Activated CD8-positive, alpha-beta T cell treated with anti-CD3 and anti-CD28 coated beads for 36 hours (primary cell): Measurements from ENCODE around the gene DNMT3A. TPM values are rescaled to one million over a fixed set of nuclear protein-coding genes. Genes with fewer than 3 reads are reported as not detected.

Source experiments
- ATAC-seq: fragments of 200-7000 bp; cut with Tn5 transposase; one replicate; pipeline ENCODE4 v1.10.0; 2021; ENCODE audit warnings: mild to moderate bottlenecking, moderate library complexity
- CTCF ChIA-PET: fragments of 350-600 bp; sonication (Branson Sonifier 250); formaldehyde crosslinking; loops from one replicate; lab custom pipeline; 2021; ENCODE audit warnings: antibody characterized with exemption; lab: Charles Lee
- POLR2A ChIA-PET: fragments of 350-600 bp; sonication (Branson Sonifier 250); formaldehyde crosslinking; loops from one replicate; lab custom pipeline; 2021; ENCODE audit warnings: antibody characterized with exemption; lab: Charles Lee
- DNase-seq: peaks from one replicate; pipeline ENCODE4 v3.0.0-alpha.2; 2020
- H3K27ac Mint-ChIP-seq: one replicate; pipeline ENCODE4 v1.8.0; 2021; ENCODE audit warnings: mild to moderate bottlenecking, mixed read lengths
- H3K27me3 Mint-ChIP-seq: one replicate; pipeline ENCODE4 v1.8.0; 2021; ENCODE audit warnings: mixed read lengths
- H3K36me3 Mint-ChIP-seq: one replicate; pipeline ENCODE4 v1.8.0; 2021; ENCODE audit warnings: low read depth, mixed read lengths
- H3K4me1 Mint-ChIP-seq: one replicate; pipeline ENCODE4 v1.8.0; 2021; ENCODE audit warnings: low read depth, mixed read lengths
- H3K4me3 Mint-ChIP-seq: one replicate; pipeline ENCODE4 v1.8.0; 2021; ENCODE audit warnings: mild to moderate bottlenecking, moderate library complexity, mixed read lengths
- H3K9me3 Mint-ChIP-seq: one replicate; pipeline ENCODE4 v1.8.0; 2021; ENCODE audit warnings: mixed read lengths
- CTCF ChIP-seq: fragments of 200-600 bp; IDR thresholded peaks from one replicate; pipeline ENCODE4 v1.8.0; 2022; ENCODE audit warnings: antibody characterized with exemption, mild to moderate bottlenecking
- intact Hi-C: fragments of 100-400 bp; cut with micrococcal nuclease; formaldehyde crosslinking; loops from one replicate; pipeline ENCODE4 v1.10.0; 2022
- total RNA-seq, 2 experiments: library from RNA; stranded (reverse); gene quantifications; one replicate each; pipeline ENCODE4 v1.2.3, GENCODE V29; 2021

DNMT3A gene
- total RNA-seq, 2 experiments from 2014 or later, result 84.8 to 97.8 TPM

DNA sequence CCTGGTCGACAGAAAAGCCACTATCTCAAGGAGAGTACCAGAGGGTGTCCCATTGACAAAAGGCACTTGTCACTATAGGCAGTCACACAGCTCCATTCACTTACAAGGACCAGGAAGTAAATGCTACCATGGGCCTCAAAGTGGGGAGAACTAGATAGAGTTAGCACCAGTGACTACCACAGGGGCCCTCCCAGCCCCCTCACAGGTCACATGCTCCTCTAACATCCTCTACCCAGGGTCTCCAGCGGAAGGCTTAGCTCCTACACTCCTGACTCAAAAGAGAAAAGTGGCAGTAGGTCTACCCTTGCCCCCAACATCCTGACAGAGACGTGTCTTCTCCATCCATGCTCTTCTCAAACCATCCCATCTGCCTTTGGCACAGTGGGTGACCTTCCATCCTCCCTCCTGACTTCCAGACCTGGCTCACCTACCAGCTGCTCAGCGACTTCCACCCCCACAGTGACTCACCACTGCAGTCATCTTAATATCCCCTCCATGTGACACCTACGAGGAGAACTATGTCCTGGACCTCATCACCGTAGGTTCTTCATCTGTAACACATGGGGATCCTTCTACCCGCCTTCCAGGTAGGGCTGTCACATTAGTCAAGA is 5.6 kb upstream of the DNMT3A start:
- H3K27me3 Mint-ChIP-seq, result peaks cover under 1% of the 10 kb centered on the region
- intact Hi-C loops, result no loop called here
- H3K4me3 Mint-ChIP-seq, result peak overlapping the region; percentile 39
- peak overlapping the region; percentile 89 for H3K27ac Mint-ChIP-seq
- peak; percentile 86 for ATAC-seq
- ChIA-PET CTCF (interaction anchor here (0.7 to 7.0 kb wide), 7 partner anchors 10 to 74 kb away, joined by 3 to 69 read pairs (median 5); no protein-coding TSS in a partner anchor), POLR2A (interaction anchor here (0.8 to 3.2 kb wide), 11 partner anchors 12 to 106 kb away, joined by 3 to 17 read pairs (median 5); no protein-coding TSS in a partner anchor)
- H3K36me3 Mint-ChIP-seq, result no peaks in the 10 kb centered on the region
- TF ChIP-seq CTCF, result no peak
- H3K4me1 Mint-ChIP-seq, result peaks cover 50% of the 10 kb centered on the region
- no peaks in the 10 kb centered on the region for H3K9me3 Mint-ChIP-seq
- DNase-seq, result peak; percentile 90

DNA sequence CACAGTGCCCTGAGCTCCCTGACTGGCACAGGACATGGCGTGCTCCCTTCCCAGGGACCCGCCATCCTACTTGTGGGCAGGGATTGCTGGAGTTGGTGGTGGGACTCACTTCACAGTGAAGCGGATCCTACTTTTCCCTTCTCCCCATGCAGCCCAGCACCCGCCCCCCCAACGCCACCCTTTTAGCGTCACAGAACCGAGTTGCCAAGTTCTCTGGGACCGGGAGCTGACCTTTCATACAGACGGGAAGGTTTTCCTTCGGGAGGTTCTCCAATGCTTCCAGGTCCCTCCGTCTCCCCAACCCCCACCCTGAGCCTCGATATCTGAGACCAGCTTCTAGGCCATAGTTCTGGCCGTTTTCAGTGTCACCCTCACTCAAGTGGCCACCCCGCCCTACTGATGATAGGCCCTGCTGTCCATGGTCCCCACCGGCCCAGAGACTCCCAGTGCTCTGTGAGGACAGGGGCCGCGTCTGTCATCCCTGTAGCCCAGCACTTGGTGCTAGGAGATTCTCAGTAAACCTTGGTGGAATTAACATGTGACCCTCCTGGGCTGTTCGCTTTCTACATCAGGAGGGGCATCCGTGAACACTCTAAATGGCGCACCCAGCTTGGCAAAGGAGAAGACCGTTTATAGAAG is 1.6 kb upstream of the DNMT3A start:
- DNase-seq (no peak), ATAC-seq (no peak)
- Mint-ChIP-seq H3K36me3 (peaks cover 7% of the 10 kb centered on the region), H3K4me1 (peaks cover 54% of the 10 kb centered on the region), H3K27me3 (no peaks in the 10 kb centered on the region), H3K27ac (no peak overlapping the region), H3K4me3 (peak overlapping the region; percentile 76), H3K9me3 (no peaks in the 10 kb centered on the region)
- ChIA-PET CTCF (interaction anchor here (1.3 to 3.3 kb wide), 9 partner anchors 12 to 67 kb away, joined by 3 to 14 read pairs (median 6); no protein-coding TSS in a partner anchor), POLR2A (interaction anchor here (0.9 to 2.1 kb wide), 9 partner anchors 10 to 67 kb away, joined by 3 to 12 read pairs (median 4); no protein-coding TSS in a partner anchor)
- TF ChIP-seq CTCF, result no peak
- intact Hi-C loops, result loop anchor here (5.0 kb wide), 1 partner anchor 34 kb away; no protein-coding TSS in a partner anchor

GRCh38 chr2:25342372-25343186 is 854 bp upstream of the DNMT3A start:
- Mint-ChIP-seq H3K27me3 (no peaks in the 10 kb centered on the region), H3K9me3 (no peaks in the 10 kb centered on the region), H3K4me3 (peak overlapping the region; percentile 76), H3K4me1 (peaks cover 54% of the 10 kb centered on the region), H3K36me3 (peaks cover 7% of the 10 kb centered on the region), H3K27ac (peak overlapping the region; percentile 80)
- ChIA-PET POLR2A (interaction anchor here (0.9 to 2.1 kb wide), 8 partner anchors 17 to 66 kb away, joined by 3 to 12 read pairs (median 4); no protein-coding TSS in a partner anchor), CTCF (interaction anchor here (1.3 to 3.3 kb wide), 9 partner anchors 11 to 66 kb away, joined by 3 to 14 read pairs (median 6); no protein-coding TSS in a partner anchor)
- ATAC-seq (peak; percentile 84), DNase-seq (peak; percentile 88)
- peak; percentile 97 for TF ChIP-seq CTCF
- intact Hi-C loops, result loop anchor here (5.0 kb wide), 1 partner anchor 35 kb away; no protein-coding TSS in a partner anchor

GRCh38 chr2:25341011-25341727 is 556 bp downstream of the DNMT3A start:
- Mint-ChIP-seq H3K27me3 (no peaks in the 10 kb centered on the region), H3K27ac (no peak overlapping the region), H3K4me1 (peaks cover 61% of the 10 kb centered on the region), H3K36me3 (peaks cover 13% of the 10 kb centered on the region), H3K9me3 (no peaks in the 10 kb centered on the region), H3K4me3 (no peak overlapping the region)
- intact Hi-C loops, result loop anchor here (5.0 kb wide), 1 partner anchor 36 kb away; no protein-coding TSS in a partner anchor
- ATAC-seq, result peak; percentile 3
- TF ChIP-seq CTCF, result no peak
- peak; percentile 39 for DNase-seq
- ChIA-PET POLR2A (interaction anchor here (0.6 to 2.7 kb wide), 4 partner anchors 17 to 28 kb away, joined by 3 to 8 read pairs (median 5); no protein-coding TSS in a partner anchor), CTCF (interaction anchor here (1.1 to 3.1 kb wide), 3 partner anchors 27 to 36 kb away, joined by 3 to 16 read pairs (median 11); no protein-coding TSS in a partner anchor)
